Uterus (tissue), 4 donors: Measurements from ENCODE around the gene NEGR1. TPM values are rescaled to one million over a fixed set of nuclear protein-coding genes. Genes with fewer than 3 reads are reported as not detected.

Experiments
- DNase-seq, 2 donors: peaks; one replicate each; pipeline ENCODE4 v3.0.0-alpha.2; 2019 to 2020
- H3K27ac ChIP-seq, 2 donors: fragments of 200-600 bp; sonication (generic); 1 replicate in 1 of 2; 2 replicates in 1 of 2; pipeline ENCODE4 v1.5.1; 2016 to 2018
- H3K27me3 ChIP-seq, 2 donors: fragments of 200-600 bp; sonication (generic); one replicate each; pipeline ENCODE4 v1.5.1; 2018 to 2019; ENCODE audit warnings: control low read depth in 1 of 2
- H3K36me3 ChIP-seq, 2 donors: fragments of 200-600 bp; sonication (generic); one replicate each; pipeline ENCODE4 v1.5.1; 2019; ENCODE audit warnings: control low read depth in 1 of 2
- H3K4me1 ChIP-seq, 2 donors: fragments of 200-600 bp; sonication (generic); one replicate each; pipeline ENCODE4 v1.5.1; 2018 to 2019; ENCODE audit warnings: control low read depth in 1 of 2
- H3K4me3 ChIP-seq, 2 donors: fragments of 200-600 bp; sonication (generic); 1 replicate in 1 of 2; 2 replicates in 1 of 2; pipeline ENCODE4 v1.5.1; 2018 to 2019; ENCODE audit warnings: mild to moderate bottlenecking in 1 of 2
- H3K9me3 ChIP-seq, 2 donors: fragments of 200-600 bp; sonication (generic); one replicate each; pipeline ENCODE4 v1.5.1; 2019; ENCODE audit warnings: control low read depth in 1 of 2
- CTCF ChIP-seq, 4 experiments: fragments of 200-600 bp in 2 of 4; fragments of 450-650 bp in 2 of 4; sonication (generic) in 2 of 4; IDR thresholded peaks; one replicate each; pipeline ENCODE4 v1.5.1; 2016 to 2019; ENCODE audit warnings: antibody characterized with exemption in 4 of 4, mild to moderate bottlenecking in 2 of 4, moderate library complexity in 1 of 4
- POLR2A ChIP-seq, 2 donors: fragments of 450-650 bp; IDR thresholded peaks; one replicate each; pipeline ENCODE4 v1.6.1; 2016; ENCODE audit warnings: antibody characterized with exemption in 2 of 2, mild to moderate bottlenecking in 1 of 2, moderate library complexity in 1 of 2
- intact Hi-C: fragments of 100-400 bp; cut with DNase I; formaldehyde crosslinking; loops from one replicate; pipeline ENCODE4 v1.15.1; 2023; ENCODE audit warnings: low total_unique reads
- total RNA-seq, 4 donors: library from RNA; depleted of rRNA in 3 of 4; stranded (reverse); fragments of >200 nt in 3 of 4; gene quantifications; one replicate each; pipeline versions ENCODE4 v1.1.0 to v1.2.4, GENCODE V29; 2014 to 2023
- donor health status: DM: yes; HTN: yes; CAD: no.

NEGR1 gene
- total RNA-seq, 4 donors from 2014 or later = 6.7 to 42.9 (median 33.3) TPM

GRCh38 chr1:71881611-71882010 lies 400.7 kb downstream of the NEGR1 start:
- no peak overlapping the region for H3K4me3 ChIP-seq
- no peaks in the 10 kb centered on the region for H3K36me3 ChIP-seq
- no peaks in the 10 kb centered on the region for H3K9me3 ChIP-seq
- no peaks in the 10 kb centered on the region for H3K4me1 ChIP-seq
- no peak for DNase-seq
- no peak overlapping the region for H3K27ac ChIP-seq
- H3K27me3 ChIP-seq = no peaks in the 10 kb centered on the region
- no peak for TF ChIP-seq POLR2A (IDR thresholded peaks at IDR 0.05)
- no peak for TF ChIP-seq CTCF (IDR thresholded peaks at IDR 0.05)
- intact Hi-C loops = no loop called here

GRCh38 chr1:71869326-71869725 lies 413.0 kb downstream of the NEGR1 start:
- TF ChIP-seq CTCF (IDR thresholded peaks at IDR 0.05) (no peak), POLR2A (IDR thresholded peaks at IDR 0.05) (no peak)
- intact Hi-C loops = no loop called here
- H3K27me3 ChIP-seq = no peaks in the 10 kb centered on the region
- H3K27ac ChIP-seq = no peak overlapping the region
- no peaks in the 10 kb centered on the region for H3K9me3 ChIP-seq
- no peak overlapping the region for H3K4me3 ChIP-seq
- no peaks in the 10 kb centered on the region for H3K4me1 ChIP-seq
- H3K36me3 ChIP-seq = no peaks in the 10 kb centered on the region
- DNase-seq = no peak

DNA sequence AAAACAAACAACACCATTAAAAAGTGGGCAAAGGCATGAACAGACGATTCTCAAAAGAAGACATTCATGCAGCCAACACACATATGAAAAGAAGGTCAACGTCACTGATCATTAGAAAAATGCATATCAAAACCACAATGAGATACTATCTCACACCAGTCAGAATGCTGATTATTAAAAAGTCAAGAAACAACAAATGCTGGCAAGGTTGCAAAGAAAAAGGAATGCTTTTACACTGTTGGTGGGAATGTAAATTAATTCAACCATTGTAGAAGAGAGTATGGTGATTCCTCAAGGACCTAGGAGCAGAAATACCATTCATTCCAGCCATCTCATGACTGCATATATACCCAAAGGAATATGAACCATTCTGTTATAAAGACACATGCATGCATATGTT lies 419.6 kb downstream of the NEGR1 start:
- TF ChIP-seq CTCF (IDR thresholded peaks at IDR 0.05) = no peak
- TF ChIP-seq POLR2A (IDR thresholded peaks at IDR 0.05) = no peak
- Histone ChIP-seq H3K9me3 (no peaks in the 10 kb centered on the region), H3K36me3 (no peaks in the 10 kb centered on the region), H3K4me1 (no peaks in the 10 kb centered on the region), H3K4me3 (no peak overlapping the region), H3K27ac (no peak overlapping the region), H3K27me3 (no peaks in the 10 kb centered on the region)
- DNase-seq = no peak
- intact Hi-C loops = no loop called here

DNA sequence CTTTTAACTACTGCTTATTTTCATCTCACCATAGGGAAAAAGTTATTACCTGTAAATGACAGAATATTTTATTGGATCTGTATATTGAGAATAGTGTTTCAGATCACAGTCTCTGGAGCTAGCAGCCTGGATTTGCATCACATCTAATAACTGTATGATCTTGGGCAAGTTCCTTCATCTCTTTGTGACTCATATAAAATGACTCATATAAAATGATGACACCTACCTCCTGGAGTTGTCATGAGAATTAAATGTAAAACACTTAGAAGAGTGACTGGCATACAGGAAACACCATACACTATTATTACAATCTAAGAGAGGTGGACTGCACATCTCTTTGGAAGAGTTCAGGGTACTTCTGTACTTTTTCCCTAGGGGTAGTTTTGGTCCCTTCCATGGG lies 421.3 kb downstream of the NEGR1 start:
- DNase-seq = no peak
- Histone ChIP-seq H3K27me3 (no peaks in the 10 kb centered on the region), H3K36me3 (no peaks in the 10 kb centered on the region), H3K4me1 (no peaks in the 10 kb centered on the region), H3K27ac (no peak overlapping the region), H3K9me3 (no peaks in the 10 kb centered on the region), H3K4me3 (no peak overlapping the region)
- intact Hi-C loops = no loop called here
- no peak for TF ChIP-seq CTCF (IDR thresholded peaks at IDR 0.05)
- no peak for TF ChIP-seq POLR2A (IDR thresholded peaks at IDR 0.05)

DNA sequence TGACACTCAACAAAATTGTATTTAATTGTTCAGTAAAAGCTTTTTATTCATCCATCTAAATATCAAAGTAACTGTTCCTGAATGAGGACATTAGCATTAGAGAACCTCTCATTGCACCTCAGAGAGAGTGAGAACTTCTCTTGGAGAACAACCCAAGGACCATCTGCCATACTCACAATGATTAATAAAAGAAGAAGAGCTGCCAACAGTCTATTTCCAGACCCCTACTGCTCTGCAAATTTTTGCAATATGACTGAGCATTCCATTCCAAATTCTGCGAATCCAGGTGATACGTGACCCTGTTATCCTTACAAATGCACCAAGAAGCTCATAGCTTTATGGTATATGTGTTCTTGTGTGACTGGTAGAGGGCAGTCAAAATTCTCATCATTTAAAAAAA lies 422.5 kb downstream of the NEGR1 start:
- no peaks in the 10 kb centered on the region for H3K36me3 ChIP-seq
- TF ChIP-seq POLR2A (IDR thresholded peaks at IDR 0.05) (no peak), CTCF (IDR thresholded peaks at IDR 0.05) (no peak)
- no peak for DNase-seq

More for the DNA sequence above, 422.5 kb downstream of the NEGR1 start:
- Histone ChIP-seq H3K4me1 (no peaks in the 10 kb centered on the region), H3K27ac (no peak overlapping the region), H3K4me3 (no peak overlapping the region), H3K27me3 (no peaks in the 10 kb centered on the region), H3K9me3 (no peaks in the 10 kb centered on the region)
- intact Hi-C loops = no loop called here
